IPS-20b (cell line): ENCODE results near the gene CREB5.

Experiments
- H3K27ac ChIP-seq: one replicate; pipeline ENCODE4 v1.5.1; 2013; ENCODE audit warnings: low read length
- H3K27me3 ChIP-seq: 2 replicates; pipeline ENCODE4 v1.6.1; 2013; ENCODE audit warnings: mild to moderate bottlenecking, low read length, inconsistent platforms; ENCODE audit not compliant: insufficient read depth
- H3K36me3 ChIP-seq: 2 replicates; pipeline ENCODE4 v1.6.1; 2013; ENCODE audit warnings: low read depth, mild to moderate bottlenecking, inconsistent platforms, low read length, moderate library complexity; ENCODE audit not compliant: insufficient read depth
- H3K4me1 ChIP-seq: 2 replicates; pipeline ENCODE4 v1.6.1; 2013; ENCODE audit warnings: mild to moderate bottlenecking, control low read depth, inconsistent platforms, low read length, moderate library complexity; ENCODE audit not compliant: insufficient read depth
- H3K4me3 ChIP-seq: 2 replicates; pipeline ENCODE4 v1.5.1; 2013; ENCODE audit warnings: mild to moderate bottlenecking, low read length, inconsistent platforms
- H3K9ac ChIP-seq: 2 replicates; pipeline ENCODE4 v1.6.1; 2013; ENCODE audit warnings: low read depth, mild to moderate bottlenecking, inconsistent platforms, low read length, moderate library complexity
- H3K9me3 ChIP-seq: 2 replicates; pipeline ENCODE4 v1.6.1; 2013; ENCODE audit warnings: mild to moderate bottlenecking, low read depth, low read length, inconsistent platforms; ENCODE audit not compliant: insufficient read depth

Gene CREB5

DNA sequence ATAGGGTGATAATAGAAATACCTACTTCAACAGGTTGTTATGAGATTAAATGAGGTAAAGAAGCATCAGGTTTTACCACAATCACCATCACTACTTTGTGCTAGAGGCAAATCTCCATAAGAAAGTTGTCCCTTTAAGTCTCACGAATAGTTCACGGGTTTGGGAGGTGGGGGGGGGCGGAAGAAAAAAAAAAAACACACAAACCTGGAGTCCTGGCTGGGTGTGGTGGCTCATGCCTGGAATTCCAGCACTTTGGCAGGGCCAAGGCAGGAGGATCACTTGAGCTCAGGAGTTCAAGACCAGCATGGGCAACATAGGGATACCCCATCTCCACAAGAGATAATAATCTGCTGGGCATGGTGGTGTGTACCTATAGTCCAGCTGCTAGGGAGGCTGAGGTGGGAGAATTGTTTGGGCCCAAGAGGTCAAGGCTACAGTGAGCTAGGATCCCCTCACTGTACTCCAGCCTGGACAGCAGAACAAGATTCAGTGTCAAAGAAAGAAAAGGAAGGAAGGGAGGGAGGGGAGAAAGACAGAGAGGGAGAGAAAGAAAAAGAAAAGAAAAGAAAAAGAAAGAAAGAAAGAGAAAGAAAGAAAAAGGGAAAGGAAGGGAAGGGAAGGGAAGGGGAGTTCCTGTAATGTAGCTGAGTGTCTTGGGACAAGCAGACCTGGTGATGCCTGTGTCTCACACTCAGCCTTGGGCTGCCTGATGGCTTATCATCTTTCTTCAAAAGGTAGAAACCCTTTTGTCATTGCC lies 231.4 kb downstream of the CREB5 start:
- Histone ChIP-seq H3K27ac (no peak overlapping the region), H3K4me3 (no peak overlapping the region), H3K9me3 (no peaks in the 10 kb centered on the region), H3K9ac (no peak overlapping the region), H3K4me1 (peaks cover 8% of the 10 kb centered on the region), H3K27me3 (no peaks in the 10 kb centered on the region), H3K36me3 (no peaks in the 10 kb centered on the region)

DNA sequence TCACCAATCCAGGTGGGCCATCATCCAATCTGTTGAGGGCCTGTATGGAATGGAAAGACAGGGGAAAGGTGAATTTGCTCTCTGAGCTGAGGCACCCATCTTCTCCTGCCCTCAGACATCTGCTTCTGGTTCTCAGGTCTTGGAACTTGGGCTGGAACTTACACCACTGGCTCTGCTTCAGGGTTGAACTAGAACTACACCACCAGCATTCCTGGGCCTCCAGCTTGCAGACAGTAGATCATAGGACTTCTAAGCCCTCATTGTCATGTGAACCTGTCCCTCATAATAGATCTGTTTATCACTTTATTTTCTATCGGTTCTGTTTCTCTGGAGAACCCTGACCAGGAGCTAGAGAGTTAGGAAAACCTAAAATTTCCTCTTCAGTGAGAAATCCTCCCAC lies 233.5 kb downstream of the CREB5 start:
- Histone ChIP-seq H3K9me3 (no peaks in the 10 kb centered on the region), H3K27me3 (no peaks in the 10 kb centered on the region), H3K27ac (no peak overlapping the region), H3K4me1 (peaks cover 8% of the 10 kb centered on the region), H3K9ac (no peak overlapping the region), H3K36me3 (no peaks in the 10 kb centered on the region), H3K4me3 (no peak overlapping the region)

DNA sequence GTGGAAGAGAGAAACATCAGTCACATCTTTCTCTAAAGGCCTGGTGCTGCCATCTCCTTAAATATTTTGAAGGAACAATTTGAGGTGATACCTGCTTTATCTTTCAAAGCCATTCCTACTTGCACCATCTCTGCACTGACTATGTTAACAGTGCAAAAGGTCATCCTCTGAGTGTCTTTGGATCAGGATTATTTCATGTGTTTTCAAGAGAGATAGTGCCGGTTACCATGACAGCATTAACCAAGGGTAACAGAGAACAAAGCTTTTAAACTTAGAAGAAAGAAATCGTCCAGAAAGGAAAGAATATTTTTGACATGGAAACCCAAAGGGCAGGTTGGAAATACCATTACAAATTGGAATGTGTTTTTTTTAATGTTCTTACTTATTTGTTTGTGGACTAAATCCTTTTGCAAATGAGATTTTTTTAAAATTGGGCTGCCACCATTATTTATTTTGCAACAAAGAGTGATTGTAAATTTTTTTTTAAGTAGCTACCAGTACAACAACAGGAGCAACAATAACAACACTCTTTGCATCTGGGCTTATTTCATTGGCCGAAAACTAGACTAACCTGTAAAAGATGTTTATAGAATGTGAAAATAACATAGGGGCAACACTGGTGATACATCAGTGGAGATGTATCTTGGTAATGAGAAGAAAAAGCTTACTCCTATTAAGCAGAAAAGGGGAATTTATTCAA lies 234.2 kb downstream of the CREB5 start:
- Histone ChIP-seq H3K4me3 (no peak overlapping the region), H3K27me3 (no peaks in the 10 kb centered on the region), H3K36me3 (no peaks in the 10 kb centered on the region), H3K9me3 (no peaks in the 10 kb centered on the region), H3K4me1 (peaks cover 8% of the 10 kb centered on the region), H3K27ac (no peak overlapping the region), H3K9ac (no peak overlapping the region)

DNA sequence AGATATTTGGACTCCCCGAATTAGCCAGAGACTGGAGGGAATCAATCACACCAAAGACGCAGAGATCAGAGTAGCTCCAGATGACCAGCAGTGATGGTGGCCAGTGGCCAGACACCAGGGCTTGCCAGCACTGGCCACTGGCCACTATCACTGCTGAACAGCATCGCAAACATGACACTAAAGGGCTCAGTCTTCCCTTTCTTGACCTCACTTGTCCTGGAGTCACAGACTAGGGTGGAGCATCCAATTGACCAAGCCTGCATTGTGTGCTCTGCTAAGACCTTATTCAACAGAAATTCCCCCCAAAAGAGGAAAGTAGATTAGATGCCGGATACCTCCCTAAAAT lies 234.7 kb downstream of the CREB5 start:
- Histone ChIP-seq H3K4me1 (peaks cover 8% of the 10 kb centered on the region), H3K27ac (no peak overlapping the region), H3K27me3 (no peaks in the 10 kb centered on the region), H3K4me3 (no peak overlapping the region), H3K9ac (no peak overlapping the region), H3K9me3 (no peaks in the 10 kb centered on the region), H3K36me3 (no peaks in the 10 kb centered on the region)

DNA sequence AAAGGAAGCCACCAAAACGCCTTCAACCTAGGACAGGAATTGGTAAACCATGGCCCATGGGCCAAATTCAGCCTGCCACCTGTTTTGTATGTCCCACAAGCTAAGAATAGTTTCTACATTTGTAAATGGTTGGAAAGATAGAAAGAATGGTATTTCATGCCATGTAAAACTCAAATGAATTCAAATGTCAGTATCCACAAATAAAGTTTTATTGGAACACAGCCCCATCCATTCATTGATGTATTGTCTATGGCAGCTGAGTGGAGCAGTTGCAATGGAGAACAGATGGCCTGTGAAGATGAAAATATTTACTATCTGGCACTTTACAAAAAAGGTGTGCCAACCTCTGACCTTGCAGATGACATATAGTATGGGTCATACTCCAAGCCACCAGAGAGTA lies 236.9 kb downstream of the CREB5 start:
- no peaks in the 10 kb centered on the region for H3K36me3 ChIP-seq
- H3K9ac ChIP-seq = no peak overlapping the region
- H3K27me3 ChIP-seq = no peaks in the 10 kb centered on the region
- no peaks in the 10 kb centered on the region; the same call in 1 of the 2 replicates for H3K4me1 ChIP-seq
- no peak overlapping the region for H3K27ac ChIP-seq
- no peaks in the 10 kb centered on the region for H3K9me3 ChIP-seq
- H3K4me3 ChIP-seq = no peak overlapping the region

DNA sequence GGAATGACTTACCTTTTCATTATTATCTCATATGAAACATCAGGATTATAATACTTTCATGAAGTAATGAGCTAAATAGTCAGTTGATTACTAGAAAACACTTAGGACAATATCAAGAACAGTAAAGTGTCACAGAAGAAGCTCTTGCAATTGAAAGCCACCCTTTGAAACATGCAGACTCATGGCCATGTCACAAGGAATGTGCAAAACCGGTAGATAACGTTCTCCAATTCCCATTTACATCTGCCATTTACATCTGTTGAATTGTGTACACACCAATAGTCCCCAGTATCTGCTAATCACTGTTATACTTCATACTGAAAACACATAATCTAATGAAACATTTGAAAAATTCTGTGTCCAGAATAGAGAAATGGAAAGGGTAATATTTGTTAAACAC lies 237.5 kb downstream of the CREB5 start:
- Histone ChIP-seq H3K4me3 (no peak overlapping the region), H3K27me3 (no peaks in the 10 kb centered on the region), H3K9ac (no peak overlapping the region), H3K4me1 (no peaks in the 10 kb centered on the region), H3K36me3 (no peaks in the 10 kb centered on the region), H3K27ac (no peak overlapping the region), H3K9me3 (no peaks in the 10 kb centered on the region)

DNA sequence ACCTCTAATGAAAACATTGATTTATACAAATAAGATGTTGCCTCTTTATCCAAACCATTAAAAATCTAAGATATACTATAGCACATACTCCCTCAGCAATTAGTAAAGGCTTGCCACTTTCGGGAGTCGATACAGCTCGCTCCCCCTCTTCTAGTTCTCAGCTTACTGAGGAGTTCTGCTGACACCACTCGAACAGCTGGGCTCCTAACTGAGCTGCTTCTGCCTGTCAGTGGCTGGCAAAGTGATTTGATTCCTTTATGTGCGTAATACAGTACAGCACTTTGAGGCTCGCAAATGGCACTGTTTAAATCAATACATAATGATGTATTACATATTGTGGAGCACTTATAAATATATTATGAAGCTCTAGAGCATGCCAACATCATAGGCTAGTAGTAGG lies 241.8 kb downstream of the CREB5 start:
- Histone ChIP-seq H3K27ac (no peak overlapping the region), H3K36me3 (no peaks in the 10 kb centered on the region), H3K27me3 (no peaks in the 10 kb centered on the region), H3K4me3 (no peak overlapping the region), H3K4me1 (no peaks in the 10 kb centered on the region), H3K9ac (no peak overlapping the region), H3K9me3 (no peaks in the 10 kb centered on the region)

DNA sequence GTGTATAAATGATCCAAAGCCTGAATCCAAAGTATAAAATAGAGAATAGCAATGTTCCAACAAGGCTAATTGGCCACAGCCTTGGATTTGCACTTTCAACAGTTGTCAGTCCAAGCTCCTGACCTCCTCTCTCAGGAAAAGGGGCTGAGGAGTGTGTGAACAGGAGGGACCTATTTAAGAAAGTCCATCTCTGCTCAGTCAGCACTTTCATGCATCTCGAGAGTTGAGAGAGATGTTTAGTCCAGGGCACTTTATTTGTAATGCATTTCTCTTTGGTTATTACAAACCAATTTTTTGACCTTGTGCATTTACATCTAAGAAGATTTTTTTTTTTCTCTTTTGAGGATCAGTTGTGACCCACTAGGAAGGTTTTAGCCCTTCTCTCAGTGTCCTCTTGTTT lies 244.2 kb downstream of the CREB5 start:
- no peak overlapping the region for H3K27ac ChIP-seq
- no peaks in the 10 kb centered on the region for H3K4me1 ChIP-seq
- peaks cover 11% of the 10 kb centered on the region; the same call in 1 of the 2 replicates for H3K9me3 ChIP-seq
- H3K27me3 ChIP-seq = no peaks in the 10 kb centered on the region
- no peaks in the 10 kb centered on the region for H3K36me3 ChIP-seq
- no peak overlapping the region for H3K9ac ChIP-seq
- no peak overlapping the region for H3K4me3 ChIP-seq

DNA sequence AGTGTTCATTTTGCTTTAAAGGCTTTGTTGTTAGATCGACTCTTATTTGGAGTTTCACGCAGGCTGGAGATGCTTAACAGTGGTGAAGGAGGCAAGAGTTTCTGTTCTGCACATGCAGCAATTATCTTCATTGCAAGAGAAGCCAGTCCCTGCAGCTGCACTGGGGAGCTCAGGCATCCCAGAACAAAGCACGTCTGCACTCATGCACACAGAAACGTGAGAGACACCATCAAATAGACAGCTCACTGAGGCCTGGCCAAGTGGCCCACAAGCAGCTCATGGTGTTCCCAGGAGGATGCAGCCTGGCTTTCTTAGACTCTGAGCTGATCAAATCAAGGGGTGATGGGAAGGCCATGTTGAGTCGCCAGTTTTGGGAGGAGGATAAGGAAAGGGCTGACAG lies 246.1 kb downstream of the CREB5 start:
- H3K4me3 ChIP-seq = no peak overlapping the region
- H3K27ac ChIP-seq = no peak overlapping the region
- no peak overlapping the region for H3K9ac ChIP-seq
- no peaks in the 10 kb centered on the region for H3K27me3 ChIP-seq
- peaks cover 11% of the 10 kb centered on the region; the same call in 1 of the 2 replicates for H3K9me3 ChIP-seq
- H3K4me1 ChIP-seq = no peaks in the 10 kb centered on the region
- no peaks in the 10 kb centered on the region for H3K36me3 ChIP-seq

DNA sequence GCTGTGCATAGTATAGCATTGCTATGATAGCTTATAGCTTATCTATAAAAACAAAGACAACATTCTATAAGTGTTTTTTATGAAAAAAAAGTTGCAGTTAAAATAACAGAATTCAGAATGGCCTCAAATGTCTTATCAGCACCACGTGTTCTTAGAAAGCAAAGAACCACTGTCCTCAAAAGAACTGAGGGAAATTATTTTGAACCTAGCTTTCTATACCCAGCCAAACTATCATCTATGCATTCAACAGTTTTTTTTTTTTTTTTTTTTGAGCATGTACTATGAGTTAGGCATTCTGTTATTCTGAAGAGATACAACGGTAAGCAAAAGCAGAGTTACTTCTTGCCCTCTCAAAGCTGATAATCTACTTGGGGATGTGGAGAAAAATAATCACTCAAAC lies 247.8 kb downstream of the CREB5 start:
- Histone ChIP-seq H3K27me3 (no peaks in the 10 kb centered on the region), H3K36me3 (no peaks in the 10 kb centered on the region), H3K27ac (no peak overlapping the region), H3K9me3 (peaks cover 11% of the 10 kb centered on the region; the same call in 1 of the 2 replicates), H3K4me1 (no peaks in the 10 kb centered on the region), H3K9ac (no peak overlapping the region), H3K4me3 (no peak overlapping the region)

DNA sequence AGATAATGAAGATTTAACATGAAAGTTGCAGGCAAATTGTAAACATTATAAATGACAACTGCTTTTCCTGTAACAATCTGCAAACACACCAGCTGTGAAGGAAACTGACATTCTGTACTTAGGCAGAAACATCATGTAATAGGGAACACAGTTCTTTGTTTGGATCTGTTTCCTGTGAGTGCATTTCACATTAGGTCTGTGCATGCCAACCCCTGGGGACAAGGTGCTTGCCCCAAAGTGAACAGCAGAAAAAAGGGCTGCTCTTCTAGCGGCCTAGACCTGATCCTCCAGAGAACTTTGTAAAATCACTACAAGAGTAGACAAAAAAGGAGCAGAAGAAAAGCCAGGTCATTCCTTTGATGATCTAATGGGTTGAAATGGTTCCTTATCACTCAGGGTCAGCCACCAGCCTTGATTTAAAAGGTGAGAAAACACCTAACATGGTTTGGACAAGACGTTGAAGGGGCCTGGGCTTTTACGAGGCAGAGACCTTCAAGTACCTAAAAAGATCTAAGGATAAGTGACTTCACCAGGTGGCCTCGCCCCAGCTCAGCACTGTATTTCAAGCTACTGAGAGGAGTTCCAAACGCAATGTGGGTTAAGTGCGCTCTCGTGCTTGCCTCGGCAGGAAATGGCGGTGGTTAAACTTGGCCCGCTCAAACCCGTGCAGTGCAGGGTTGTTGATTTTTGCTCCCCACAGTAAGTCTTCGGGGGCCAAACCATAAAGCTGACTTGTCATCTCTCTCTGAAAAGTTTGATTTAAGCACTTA lies 249.7 kb downstream of the CREB5 start:
- no peak overlapping the region for H3K27ac ChIP-seq

DNA sequence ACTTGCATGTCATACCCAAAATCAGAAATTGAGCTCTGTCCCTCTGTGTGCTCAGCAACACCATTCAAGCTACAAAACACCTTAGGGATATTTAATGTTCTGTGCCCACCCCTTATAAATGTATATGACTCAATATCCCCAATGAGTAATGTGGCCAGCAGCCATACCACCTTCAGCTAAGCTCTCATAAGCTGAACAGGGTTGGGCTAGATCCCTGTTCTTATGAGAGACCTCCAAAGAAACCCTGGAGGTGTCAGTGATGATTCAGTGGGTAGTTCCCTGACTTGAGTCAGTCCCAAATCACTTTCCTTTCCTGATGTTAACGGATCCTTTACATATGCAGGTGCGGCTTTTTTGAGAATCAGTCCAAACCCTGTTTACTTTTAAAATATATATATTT lies 253.8 kb downstream of the CREB5 start:
- Histone ChIP-seq H3K4me1 (no peaks in the 10 kb centered on the region), H3K27me3 (no peaks in the 10 kb centered on the region), H3K9me3 (no peaks in the 10 kb centered on the region), H3K27ac (no peak overlapping the region), H3K9ac (no peak overlapping the region), H3K4me3 (no peak overlapping the region), H3K36me3 (no peaks in the 10 kb centered on the region)

More for the DNA sequence above, 249.7 kb downstream of the CREB5 start:
- Histone ChIP-seq H3K4me3 (no peak overlapping the region), H3K4me1 (no peaks in the 10 kb centered on the region), H3K36me3 (no peaks in the 10 kb centered on the region), H3K9me3 (peaks cover 11% of the 10 kb centered on the region; the same call in 1 of the 2 replicates), H3K27me3 (no peaks in the 10 kb centered on the region), H3K9ac (no peak overlapping the region)
